Naive B cell (primary cell): Measurements from ENCODE around the gene SLC38A11. TPM values are rescaled to one million over a fixed set of nuclear protein-coding genes. Genes with fewer than 3 reads are reported as not detected.

ENCODE experiments used
- ATAC-seq, 2 donors: fragments of 150-1000 bp; cut with Tn5 transposase; 2 replicates each; pipeline ENCODE4 v1.10.0; 2021; ENCODE audit warnings: low read depth in 2 of 2, mild to moderate bottlenecking in 2 of 2, moderate library complexity in 2 of 2
- DNase-seq: peaks from one replicate; pipeline ENCODE4 v3.0.0; 2022
- H3K27ac Mint-ChIP-seq, 6 donors: one replicate each; pipeline ENCODE4 v1.8.0; 2020 to 2022; ENCODE audit warnings: mild to moderate bottlenecking in 6 of 6, mixed read lengths in 6 of 6, moderate library complexity in 5 of 6, inconsistent platforms in 2 of 6
- H3K27me3 Mint-ChIP-seq, 3 donors: one replicate each; pipeline ENCODE4 v1.8.0; 2021 to 2022; ENCODE audit warnings: mixed read lengths in 3 of 3, mild to moderate bottlenecking in 1 of 3
- H3K36me3 Mint-ChIP-seq, 2 donors: one replicate each; pipeline ENCODE4 v1.8.0; 2020 to 2022; ENCODE audit warnings: mixed read lengths in 2 of 2, inconsistent platforms in 1 of 2, mild to moderate bottlenecking in 1 of 2
- H3K4me1 Mint-ChIP-seq, 3 donors: one replicate each; pipeline ENCODE4 v1.8.0; 2020 to 2022; ENCODE audit warnings: mixed read lengths in 3 of 3, inconsistent platforms in 1 of 3, mild to moderate bottlenecking in 1 of 3, moderate library complexity in 1 of 3
- H3K4me3 Mint-ChIP-seq, 8 donors: one replicate each; pipeline ENCODE4 v1.8.0; 2020 to 2022; ENCODE audit warnings: mild to moderate bottlenecking in 8 of 8, mixed read lengths in 8 of 8, moderate library complexity in 8 of 8, inconsistent platforms in 2 of 8
- H3K9me3 Mint-ChIP-seq, 7 donors: one replicate each; pipeline ENCODE4 v1.8.0; 2020 to 2022; ENCODE audit warnings: mixed read lengths in 7 of 7, mild to moderate bottlenecking in 5 of 7, inconsistent platforms in 2 of 7, moderate library complexity in 1 of 7
- polyA plus RNA-seq, 6 donors: library from polyadenylated mRNA; unstranded; fragments of 300-500 nt; fragmentation: Illumina TruSeq; gene quantifications; one replicate each; pipeline ENCODE4 v1.2.3, GENCODE V29; 2021; ENCODE audit warnings: low read depth in 6 of 6

The SLC38A11 gene
- polyA plus RNA-seq, 6 donors from 2014 or later, result 1.1 to 16.3 (median 9.5) TPM

DNA sequence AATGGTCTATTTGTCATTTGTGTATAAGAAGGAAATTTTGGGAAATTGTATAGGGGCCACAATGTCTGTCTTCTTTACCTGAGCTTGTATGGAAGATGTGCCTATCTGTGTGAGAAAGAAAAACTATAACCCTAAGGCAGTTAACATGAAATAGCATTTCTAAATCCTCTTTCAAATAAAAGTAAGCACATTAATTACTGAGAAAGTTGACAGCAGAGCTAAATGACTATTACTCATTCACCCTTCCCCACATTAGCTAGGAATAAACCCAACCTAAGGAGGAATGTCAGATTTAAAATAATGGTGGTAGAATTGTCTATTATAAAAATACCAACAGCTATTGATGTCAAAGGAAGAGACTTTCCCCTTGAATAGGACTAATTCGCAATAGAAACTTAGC is 56.2 kb downstream of the SLC38A11 start:
- H3K27ac Mint-ChIP-seq, result no peak overlapping the region
- peaks cover 0 to 12% (median 1%) of the 10 kb centered on the region in 7 donors for H3K9me3 Mint-ChIP-seq
- H3K4me3 Mint-ChIP-seq, result no peak overlapping the region
- ATAC-seq (no peak), DNase-seq (no peak)
- peaks cover 0 to 14% of the 10 kb centered on the region in 2 donors for H3K36me3 Mint-ChIP-seq
- H3K4me1 Mint-ChIP-seq, result peaks cover 11 to 12% (median 12%) of the 10 kb centered on the region in 3 donors
- H3K27me3 Mint-ChIP-seq, result no peaks in the 10 kb centered on the region

DNA sequence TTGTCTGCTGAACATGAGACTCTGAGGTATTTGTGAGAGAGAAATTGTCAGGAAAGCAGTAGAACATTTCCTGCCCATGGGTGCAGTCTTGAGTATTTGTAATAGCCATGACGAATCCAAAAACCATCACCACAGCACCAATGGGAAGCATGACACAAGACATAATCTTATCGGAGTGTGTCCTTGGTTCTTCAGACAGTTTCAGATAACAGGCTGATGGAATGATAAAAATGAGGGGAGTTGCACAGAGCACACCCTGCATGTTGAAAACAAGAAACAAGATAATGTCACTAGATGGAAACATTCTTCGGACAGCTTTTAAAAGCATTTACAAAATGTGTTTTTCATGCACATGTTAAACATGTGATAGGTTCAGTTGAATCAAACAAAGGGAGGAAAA is 56.9 kb downstream of the SLC38A11 start:
- DNase-seq, result no peak
- peaks cover 9 to 12% (median 10%) of the 10 kb centered on the region in 3 donors for H3K4me1 Mint-ChIP-seq

DNA sequence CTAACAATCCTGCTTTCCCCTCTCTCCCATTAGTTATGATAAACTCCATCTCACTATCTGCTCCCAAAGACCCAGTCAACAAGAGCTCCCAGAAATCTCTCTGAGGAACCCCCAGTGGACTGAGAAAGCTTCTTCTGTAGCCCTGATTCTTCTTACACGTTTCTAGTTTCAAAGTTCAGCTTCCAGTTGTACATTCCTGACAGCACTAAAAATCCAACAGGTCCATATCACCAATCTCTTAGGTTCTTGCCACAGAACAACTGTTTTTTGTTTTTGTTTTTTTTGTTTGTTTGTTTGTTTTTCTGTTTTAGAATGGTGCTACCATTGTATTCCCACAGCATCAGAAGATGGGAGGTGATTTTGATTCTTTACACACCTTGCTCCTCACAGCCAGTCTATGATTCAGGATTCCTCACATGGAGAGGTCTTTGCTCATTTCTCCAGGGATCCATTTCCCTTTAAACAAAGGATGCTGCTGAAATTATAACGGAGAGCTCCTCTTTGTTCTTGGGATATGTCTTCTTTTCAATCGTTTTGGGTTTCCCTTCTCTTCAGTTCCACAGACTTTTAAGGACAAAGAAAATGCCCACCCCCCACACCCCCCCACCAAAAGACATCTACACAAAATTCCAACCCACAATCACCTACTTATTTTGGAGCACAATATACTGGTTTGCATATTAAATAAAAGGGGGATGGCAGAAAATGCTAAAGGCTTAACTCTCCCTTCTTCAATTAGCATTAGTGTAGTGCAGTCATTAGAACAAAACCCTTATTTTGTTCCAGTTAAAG is 57.7 kb downstream of the SLC38A11 start:
- Mint-ChIP-seq H3K4me3 (no peak overlapping the region), H3K9me3 (peaks cover 0 to 12% (median 2%) of the 10 kb centered on the region in 7 donors), H3K36me3 (peaks cover 0 to 14% of the 10 kb centered on the region in 2 donors), H3K27me3 (no peaks in the 10 kb centered on the region), H3K4me1 (peaks cover 9 to 12% (median 10%) of the 10 kb centered on the region in 3 donors), H3K27ac (peak overlapping the region in 2 of 6 donors; percentile 20 to 58)
- DNase-seq, result no peak
- no peak for ATAC-seq

More for the DNA sequence above, 56.9 kb downstream of the SLC38A11 start:
- Mint-ChIP-seq H3K27me3 (no peaks in the 10 kb centered on the region), H3K36me3 (peaks cover 0 to 14% of the 10 kb centered on the region in 2 donors), H3K27ac (peak overlapping the region in 1 of 6 donors; percentile 23), H3K9me3 (peaks cover 0 to 12% (median 2%) of the 10 kb centered on the region in 7 donors), H3K4me3 (no peak overlapping the region)
- no peak for ATAC-seq

DNA sequence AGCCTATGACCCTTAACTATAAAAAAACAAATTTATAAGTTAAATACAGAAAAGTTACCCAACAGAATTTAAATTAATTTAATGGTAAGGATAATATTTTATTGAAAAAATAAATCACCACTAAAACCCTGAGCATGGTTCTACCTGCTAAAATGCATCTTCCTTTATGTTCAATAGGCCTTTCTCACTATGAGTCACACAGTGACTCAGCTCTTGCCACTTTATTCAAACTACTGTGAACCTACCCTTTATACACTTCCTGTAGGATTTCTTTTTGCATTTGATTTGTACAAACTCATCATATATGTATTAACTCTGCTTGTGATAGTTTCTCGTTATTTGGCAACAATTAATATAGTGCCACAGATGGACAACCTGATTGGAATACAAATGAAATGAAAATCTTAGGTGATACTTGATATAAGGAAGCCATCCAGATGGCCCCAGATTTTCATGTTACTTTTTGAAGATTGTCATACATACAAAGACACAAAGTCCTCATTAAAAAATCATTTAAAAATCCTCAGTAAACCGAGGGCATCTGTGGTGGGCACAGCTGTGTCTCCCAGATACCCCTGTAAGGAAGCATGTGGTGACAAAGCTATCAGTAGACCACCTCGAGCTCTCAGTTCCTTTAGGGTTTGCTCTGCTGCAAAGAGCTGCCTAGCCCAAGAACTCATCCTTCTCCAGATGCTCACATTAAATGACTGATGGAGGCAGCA is 58.5 kb downstream of the SLC38A11 start:
- H3K27ac Mint-ChIP-seq, result peak overlapping the region in 3 of 6 donors; percentile 35 to 58 (median 47)

GRCh38 chr2:164896226-164896625 is 59.1 kb downstream of the SLC38A11 start:
- peaks cover 0 to 12% (median 2%) of the 10 kb centered on the region in 7 donors for H3K9me3 Mint-ChIP-seq
- no peak overlapping the region for H3K4me3 Mint-ChIP-seq
- no peak for ATAC-seq
- peaks cover 9 to 12% (median 10%) of the 10 kb centered on the region in 3 donors for H3K4me1 Mint-ChIP-seq
- no peak for DNase-seq
- no peaks in the 10 kb centered on the region for H3K27me3 Mint-ChIP-seq
- H3K27ac Mint-ChIP-seq, result no peak overlapping the region
- H3K36me3 Mint-ChIP-seq, result peaks cover 0 to 14% of the 10 kb centered on the region in 2 donors

More for the DNA sequence above, 58.5 kb downstream of the SLC38A11 start:
- DNase-seq (no peak), ATAC-seq (peak; percentile 33 to 45)
- H3K4me3 Mint-ChIP-seq, result no peak overlapping the region
- H3K9me3 Mint-ChIP-seq, result peaks cover 0 to 12% (median 2%) of the 10 kb centered on the region in 7 donors
- H3K4me1 Mint-ChIP-seq, result peaks cover 9 to 12% (median 10%) of the 10 kb centered on the region in 3 donors
- H3K36me3 Mint-ChIP-seq, result peaks cover 0 to 14% of the 10 kb centered on the region in 2 donors
- H3K27me3 Mint-ChIP-seq, result no peaks in the 10 kb centered on the region

- H3K36me3 Mint-ChIP-seq, result no peaks in the 10 kb centered on the region
- no peak for DNase-seq
- H3K27ac Mint-ChIP-seq, result peak overlapping the region in 2 of 6 donors; percentile 70 to 85
- no peak for ATAC-seq
- peaks cover 5 to 14% (median 5%) of the 10 kb centered on the region in 3 donors for H3K4me1 Mint-ChIP-seq
- no peak overlapping the region for H3K4me3 Mint-ChIP-seq
- H3K9me3 Mint-ChIP-seq, result peaks cover 0 to 2% (median 0%) of the 10 kb centered on the region in 7 donors
- H3K27me3 Mint-ChIP-seq, result no peaks in the 10 kb centered on the region
These were observed 63.9 kb downstream of the SLC38A11 start for GRCh38 chr2:164891460-164891859.

GRCh38 chr2:164890544-164890943 is 64.8 kb downstream of the SLC38A11 start:
- H3K36me3 Mint-ChIP-seq, result no peaks in the 10 kb centered on the region
- no peak overlapping the region for H3K4me3 Mint-ChIP-seq
- ATAC-seq, result no peak

GRCh38 chr2:164888592-164888991 is 66.7 kb downstream of the SLC38A11 start:
- Mint-ChIP-seq H3K27ac (no peak overlapping the region), H3K4me3 (no peak overlapping the region), H3K9me3 (no peaks in the 10 kb centered on the region), H3K36me3 (no peaks in the 10 kb centered on the region), H3K27me3 (no peaks in the 10 kb centered on the region), H3K4me1 (peaks cover 5 to 12% (median 5%) of the 10 kb centered on the region in 3 donors)
- DNase-seq (no peak), ATAC-seq (no peak)

More at GRCh38 chr2:164890544-164890943, 64.8 kb downstream of the SLC38A11 start:
- Mint-ChIP-seq H3K27ac (peak overlapping the region in 3 of 6 donors; percentile 29 to 59 (median 39)), H3K27me3 (no peaks in the 10 kb centered on the region), H3K9me3 (peaks cover 0 to 2% (median 0%) of the 10 kb centered on the region in 7 donors), H3K4me1 (peaks cover 5 to 12% (median 5%) of the 10 kb centered on the region in 3 donors)
- no peak for DNase-seq

- peaks cover 5 to 12% (median 5%) of the 10 kb centered on the region in 3 donors for H3K4me1 Mint-ChIP-seq
- no peak overlapping the region for H3K4me3 Mint-ChIP-seq
These were observed 67.7 kb downstream of the SLC38A11 start for GRCh38 chr2:164887434-164888144.

DNA sequence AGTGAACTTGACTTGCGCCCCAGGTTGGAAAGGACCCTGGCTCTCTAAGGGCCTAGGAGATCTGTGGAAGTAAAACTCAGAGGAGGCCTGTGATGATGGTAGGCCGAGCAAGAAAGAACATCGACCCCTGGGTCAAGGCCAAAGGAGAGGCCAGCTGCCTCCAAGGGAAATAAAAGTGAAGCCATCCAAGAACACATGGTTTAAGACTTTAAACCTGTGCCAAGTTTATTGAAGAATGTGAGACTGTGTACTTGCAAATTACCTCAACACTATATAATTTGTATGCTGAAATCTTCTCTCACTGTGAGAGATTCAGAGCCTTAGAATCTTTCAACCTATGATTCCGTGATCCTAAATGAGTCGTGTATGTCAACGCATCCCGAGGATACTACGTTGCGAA is 73.0 kb downstream of the SLC38A11 start:
- Mint-ChIP-seq H3K4me3 (no peak overlapping the region), H3K36me3 (peaks cover 0 to 7% of the 10 kb centered on the region in 2 donors), H3K9me3 (peaks cover 0 to 3% (median 0%) of the 10 kb centered on the region in 7 donors), H3K4me1 (peaks cover 4 to 12% (median 4%) of the 10 kb centered on the region in 3 donors), H3K27me3 (no peaks in the 10 kb centered on the region), H3K27ac (peak overlapping the region in 1 of 6 donors; percentile 37)
- ATAC-seq (no peak), DNase-seq (no peak)

More at GRCh38 chr2:164887434-164888144, 67.7 kb downstream of the SLC38A11 start:
- H3K27me3 Mint-ChIP-seq, result no peaks in the 10 kb centered on the region
- DNase-seq (no peak), ATAC-seq (no peak)
- no peaks in the 10 kb centered on the region for H3K9me3 Mint-ChIP-seq
- H3K36me3 Mint-ChIP-seq, result no peaks in the 10 kb centered on the region
- peak overlapping the region in 1 of 6 donors; percentile 10 for H3K27ac Mint-ChIP-seq

DNA sequence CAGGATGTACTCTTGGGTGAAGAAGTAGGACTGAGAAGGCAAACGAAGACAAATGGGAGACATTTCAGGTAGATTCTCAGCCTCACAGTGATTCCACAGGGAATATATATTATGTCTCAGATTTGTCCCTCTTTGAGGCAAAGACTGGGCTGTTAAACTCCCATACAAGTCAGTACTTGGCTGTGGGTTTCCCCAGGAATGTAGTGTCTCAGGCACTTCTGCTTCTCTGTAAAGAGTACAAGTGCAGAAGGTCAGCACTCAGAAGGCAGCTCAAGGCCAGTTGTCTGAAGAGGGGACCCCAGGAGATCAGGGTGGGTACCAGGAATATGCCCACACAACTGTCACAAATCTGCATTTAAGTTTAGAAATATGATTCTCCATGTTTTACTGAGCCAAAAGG is 73.8 kb downstream of the SLC38A11 start:
- no peak for DNase-seq
- peaks cover 10 to 19% (median 10%) of the 10 kb centered on the region in 3 donors for H3K4me1 Mint-ChIP-seq
- ATAC-seq, result no peak
- no peak overlapping the region for H3K4me3 Mint-ChIP-seq
- H3K27ac Mint-ChIP-seq, result peak overlapping the region in 3 of 6 donors; percentile 11 to 32 (median 18)
- H3K27me3 Mint-ChIP-seq, result no peaks in the 10 kb centered on the region
- H3K9me3 Mint-ChIP-seq, result peaks cover 0 to 4% (median 0%) of the 10 kb centered on the region in 7 donors
- H3K36me3 Mint-ChIP-seq, result peaks cover 0 to 7% of the 10 kb centered on the region in 2 donors

DNA sequence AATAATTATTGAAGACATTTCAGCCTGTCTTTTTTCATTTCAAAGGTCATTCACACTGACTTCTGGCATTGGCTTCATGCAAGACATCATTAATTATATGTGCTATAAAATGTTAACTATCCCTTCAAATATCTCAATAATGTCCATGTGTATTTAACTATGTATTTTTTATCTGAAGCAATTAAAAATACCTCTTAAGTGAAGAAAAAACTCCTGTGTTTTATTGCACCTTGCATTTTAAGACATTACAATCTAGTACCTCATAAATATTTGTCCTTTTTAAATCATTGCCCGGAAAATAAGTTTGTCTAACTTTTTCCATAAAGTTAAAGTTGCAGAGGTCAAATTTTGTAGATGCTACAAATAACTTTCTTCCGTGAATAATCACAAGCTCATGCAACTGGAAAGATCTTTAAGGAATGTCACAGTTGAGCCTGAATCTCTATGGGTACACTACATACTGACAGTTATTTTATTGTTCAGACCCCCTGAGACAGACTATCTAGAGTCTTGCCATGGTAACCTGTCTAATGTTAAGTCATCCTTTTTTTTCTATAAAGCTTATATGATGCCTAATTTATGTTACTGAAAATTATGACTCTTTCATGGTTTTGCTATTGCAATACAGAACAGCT is 75.3 kb downstream of the SLC38A11 start:
- Mint-ChIP-seq H3K4me3 (no peak overlapping the region), H3K36me3 (peaks cover 0 to 7% of the 10 kb centered on the region in 2 donors), H3K27ac (peak overlapping the region in 1 of 6 donors; percentile 51), H3K9me3 (peaks cover 0 to 4% (median 0%) of the 10 kb centered on the region in 7 donors), H3K4me1 (peaks cover 12 to 20% (median 13%) of the 10 kb centered on the region in 3 donors), H3K27me3 (no peaks in the 10 kb centered on the region)
- DNase-seq (no peak), ATAC-seq (no peak)
